ENCODE measurements around the gene SLC25A45. TPM values are rescaled to one million over a fixed set of nuclear protein-coding genes. Genes with fewer than 3 reads are reported as not detected.

The SLC25A45 gene
- total and polyA plus RNA-seq, 2 experiments from 2014 or later: 0.10 to 0.74 TPM

GRCh38 chr11:65400307-65401072 lies 18.0 kb upstream of the SLC25A45 start (continued):
- no peak for TF ChIP-seq ZNF462 (CRISPR knock-in tag; IDR thresholded peaks at IDR 0.05)
- no peak for TF ChIP-seq NANOG (IDR thresholded peaks at IDR 0.05; ENCODE audit: borderline replicate concordance)
- TF ChIP-seq POLR2AphosphoS5 (IDR thresholded peaks at IDR 0.05; ENCODE audit: low read depth): no peak
- no peak for TF ChIP-seq EZH2 (IDR thresholded peaks at IDR 0.05; ENCODE audit: low read depth, unreplicated experiment)
- no peak for TF ChIP-seq CREB1 (CRISPR knock-in tag; IDR thresholded peaks at IDR 0.05; ENCODE audit: low read depth)
- no peak for TF ChIP-seq REST (IDR thresholded peaks at IDR 0.05; ENCODE audit: unreplicated experiment)

All from GM23338 (cell line).